AML-193 (cell line): ENCODE data around the gene ACVRL1.

Experiments
- DNase-seq, 2 experiments: peaks; one replicate each; lab custom pipeline; 2025; lab: John Stamatoyannopoulos, UW

ACVRL1 gene

GRCh38 chr12:51907083-51907855, at the start of gene ACVRL1:
TSS of gene ACVRL1 (plus strand) at chr12:51907504. CDS start at chr12:51912475, 4,971 bp downstream.
- no peak for DNase-seq

- DNase-seq = no peak
These were observed 46.3 kb upstream of the ACVRL1 start for GRCh38 chr12:51860986-51861385.

- no peak for DNase-seq
These were observed 44.4 kb upstream of the ACVRL1 start for GRCh38 chr12:51862947-51863346.

- DNase-seq = no peak
These were observed 43.9 kb upstream of the ACVRL1 start for GRCh38 chr12:51863363-51863932.

GRCh38 chr12:51863933-51864832, 43.1 kb upstream of the ACVRL1 start:
- DNase-seq = no peak

GRCh38 chr12:51864833-51865670, 42.3 kb upstream of the ACVRL1 start:
- DNase-seq = no peak

- DNase-seq = no peak
These were observed 41.5 kb upstream of the ACVRL1 start for GRCh38 chr12:51865757-51866270.

GRCh38 chr12:51866324-51866723, 41.0 kb upstream of the ACVRL1 start:
- no peak for DNase-seq

- DNase-seq = no peak
These were observed 40.5 kb upstream of the ACVRL1 start for GRCh38 chr12:51866762-51867161.

- no peak for DNase-seq
These were observed 39.9 kb upstream of the ACVRL1 start for GRCh38 chr12:51867371-51867770.

- no peak for DNase-seq
These were observed 39.4 kb upstream of the ACVRL1 start for GRCh38 chr12:51867796-51868428.

GRCh38 chr12:51868821-51869495, 38.3 kb upstream of the ACVRL1 start:
- DNase-seq = no peak

- no peak for DNase-seq
These were observed 37.8 kb upstream of the ACVRL1 start for GRCh38 chr12:51869496-51869865.

GRCh38 chr12:51869931-51870330, 37.4 kb upstream of the ACVRL1 start:
- no peak for DNase-seq

GRCh38 chr12:51870504-51870903, 36.8 kb upstream of the ACVRL1 start:
- DNase-seq = no peak

- peak; percentile 27 to 44 for DNase-seq
These were observed 36.2 kb upstream of the ACVRL1 start for GRCh38 chr12:51871126-51871525.

GRCh38 chr12:51871918-51872688, 35.2 kb upstream of the ACVRL1 start:
- DNase-seq = no peak

GRCh38 chr12:51872689-51872981, 34.7 kb upstream of the ACVRL1 start:
- DNase-seq = no peak

GRCh38 chr12:51873251-51873994, 33.9 kb upstream of the ACVRL1 start:
- no peak for DNase-seq
